ENCODE measurements around the gene FHOD3.

- TF ChIP-seq POLR2A (IDR thresholded peaks at IDR 0.05; ENCODE audit: low read depth, low read length) (no peak), POLR2AphosphoS5 (IDR thresholded peaks at IDR 0.05; ENCODE audit: low read depth, low read length) (no peak), PAX5 (IDR thresholded peaks at IDR 0.05; ENCODE audit: insufficient read depth, low read length, severe bottlenecking) (no peak), TAF1 (IDR thresholded peaks at IDR 0.05; ENCODE audit: low read depth, low read length) (no peak)
Observed at GRCh38 chr18:36420826-36421225, 123.3 kb downstream of the FHOD3 start.

All from GM12891 (cell line).